GM12878 (cell line): ENCODE measurements around the gene EPN1. TPM values are rescaled to one million over a fixed set of nuclear protein-coding genes. Genes with fewer than 3 reads are reported as not detected.

Source experiments
- ATAC-seq: fragments of 200-7000 bp; cut with Tn5 transposase; 3 replicates; pipeline ENCODE4 v1.9.1; 2020; ENCODE audit warnings: mild to moderate bottlenecking, moderate library complexity
- BruUV-seq: library from RNA; stranded (reverse); fragments of 400-500 nt; replicated peaks from 2 replicates; lab custom pipeline; 2021; lab: Mats Ljungman, UMichigan
- CTCF ChIA-PET: fragments of 300-600 bp; sonication (Branson Sonifier 250); formaldehyde crosslinking; extraction: SDS; loops from one replicate; lab custom pipeline; 2021; ENCODE audit warnings: inconsistent platforms; lab: Yijun Ruan, JAX
- POLR2A ChIA-PET: fragments of 350-600 bp; formaldehyde crosslinking; extraction: SDS; loops from one replicate; lab custom pipeline; 2021; ENCODE audit warnings: inconsistent platforms; lab: Charles Lee
- RAD21 ChIA-PET: fragments of 300-600 bp; sonication (Branson Sonifier 250); formaldehyde crosslinking; loops from one replicate; lab custom pipeline; 2023; ENCODE audit warnings: antibody characterized with exemption; ENCODE audit not compliant: unreplicated experiment; lab: Charles Lee
- SMC1A ChIA-PET: fragments of 300-600 bp; sonication (Branson Sonifier 250); formaldehyde crosslinking; loops from one replicate; lab custom pipeline; 2023; ENCODE audit not compliant: unreplicated experiment, uncharacterized antibody; lab: Charles Lee
- DNase-seq: peaks from one replicate; pipeline ENCODE4 v3.0.0-alpha.2; 2011; ENCODE audit warnings: low read depth, low spot score
- FAIRE-seq: peaks from 3 replicates; lab custom pipeline; 2011; peaks lifted over from hg19 to GRCh38; lab: Jason Lieb, UNC
- H2AFZ ChIP-seq: 2 replicates; pipeline ENCODE4 v1.6.0; 2011; ENCODE audit warnings: low read depth, low read length, control low read depth; ENCODE audit not compliant: control insufficient read depth
- H3K27ac ChIP-seq: 2 replicates; pipeline ENCODE4 v1.5.1; 2011; ENCODE audit warnings: control low read depth; ENCODE audit not compliant: control insufficient read depth, insufficient read depth
- H3K27me3 ChIP-seq, 2 experiments: replicated peaks in 1 of 2; 2 replicates each; pipeline versions ENCODE4 v1.6.0 to v1.6.1; 2011; ENCODE audit warnings: low read length in 1 of 2; ENCODE audit not compliant: control insufficient read depth in 2 of 2, insufficient read depth in 2 of 2
- H3K36me3 ChIP-seq, 2 experiments: 2 replicates each; pipeline ENCODE4 v1.5.1; 2011; ENCODE audit warnings: low read length in 1 of 2; ENCODE audit not compliant: control insufficient read depth in 2 of 2, insufficient read depth in 2 of 2
- H3K4me1 ChIP-seq: 2 replicates; pipeline ENCODE4 v1.6.1; 2011; ENCODE audit warnings: mild to moderate bottlenecking, low read length, moderate library complexity, mixed read lengths; ENCODE audit not compliant: control insufficient read depth, insufficient read depth
- H3K4me2 ChIP-seq: 2 replicates; pipeline ENCODE4 v1.6.0; 2011; ENCODE audit warnings: control low read depth; ENCODE audit not compliant: control insufficient read depth, insufficient read depth
- H3K4me3 ChIP-seq: fragments of 200-600 bp; sonication (generic); 2 replicates; pipeline ENCODE4 v1.5.1; 2016
- H3K79me2 ChIP-seq: 2 replicates; pipeline ENCODE4 v1.6.0; 2011; ENCODE audit warnings: low read length; ENCODE audit not compliant: control insufficient read depth, insufficient read depth
- H3K9ac ChIP-seq: 2 replicates; pipeline ENCODE4 v1.8.0; 2011; ENCODE audit warnings: low read length, control low read depth, mixed read lengths; ENCODE audit not compliant: control insufficient read depth, insufficient read depth
- H3K9me3 ChIP-seq: replicated peaks from 3 replicates; pipeline ENCODE4 v1.5.1; 2011; ENCODE audit warnings: mild to moderate bottlenecking, low read length; ENCODE audit not compliant: control insufficient read depth, insufficient read depth
- H4K20me1 ChIP-seq: 2 replicates; pipeline ENCODE4 v1.6.0; 2011; ENCODE audit not compliant: control insufficient read depth, insufficient read depth
- CBX5 ChIP-seq: sonication (generic); IDR thresholded peaks from 2 replicates; pipeline ENCODE4 v1.6.1; 2016; ENCODE audit warnings: low read depth, moderate library complexity, mild to moderate bottlenecking, inconsistent platforms
- CHD4 ChIP-seq: fragments of 200-600 bp; sonication (generic); IDR thresholded peaks from 2 replicates; pipeline ENCODE4 v1.6.1; 2016; ENCODE audit warnings: mild to moderate bottlenecking
- MEF2B ChIP-seq: fragments of 450-650 bp; IDR thresholded peaks from 2 replicates; pipeline ENCODE4 v1.6.1; 2018; ENCODE audit warnings: mild to moderate bottlenecking, moderate library complexity; ENCODE audit not compliant: partially characterized antibody, poor library complexity, severe bottlenecking
- RB1 ChIP-seq: fragments of 450-650 bp; formaldehyde crosslinking; IDR thresholded peaks from 2 replicates; pipeline ENCODE4 v1.6.1; 2017; ENCODE audit warnings: mild to moderate bottlenecking, borderline replicate concordance
- YY1 ChIP-seq: IDR thresholded peaks from 2 replicates; pipeline ENCODE4 v1.6.1; 2011; ENCODE audit warnings: low read depth, mild to moderate bottlenecking, low read length
- ZNF24 ChIP-seq: fragments of 450-650 bp; IDR thresholded peaks from 2 replicates; pipeline ENCODE4 v1.6.1; 2017; ENCODE audit warnings: antibody characterized with exemption, mild to moderate bottlenecking
- WGBS: methylation state at CpG from one replicate; pipeline ENCODE4 v1.1.6; 2016; ENCODE audit warnings: low lambda C conversion rate; ENCODE audit not compliant: insufficient replicate concordance, insufficient coverage; ENCODE audit errors: missing lambda C conversion rate; 5-methylcytosine and 5-hydroxymethylcytosine counted together
- in situ Hi-C: fragments of 300-500 bp; cut with MboI; formaldehyde crosslinking; loops from 9 replicates; pipeline ENCODE4 v1.14.3; 2018; ENCODE audit warnings: mixed read lengths
- intact Hi-C: fragments of 100-400 bp; cut with micrococcal nuclease; formaldehyde crosslinking; loops from one replicate; pipeline ENCODE4 v1.14.2; 2022; ENCODE audit not compliant: unreplicated experiment
- polyA plus RNA-seq, 11 experiments: library from polyadenylated mRNA; depleted of rRNA in 4 of 11; unstranded in 6 of 11; stranded (reverse) in 5 of 11; fragments of >200 nt; fragmentation: Nextera tagmentation in 4 of 11; fragmentation: Illumina TruSeq in 1 of 11; extraction: Ambion mirVana in 4 of 11; extraction: Trizol in 1 of 11; gene quantifications; 1 replicate in 1 of 11; 2 replicates in 10 of 11; pipeline versions ENCODE4 v1.2.1 to v1.2.3, GENCODE V29; 2011 to 2016; ENCODE audit warnings: inconsistent platforms in 2 of 11, missing spikeins in 2 of 11, low read depth in 1 of 11
- total RNA-seq, 4 experiments: library from RNA; depleted of rRNA in 3 of 4; stranded (reverse); fragments of >200 nt in 3 of 4; fragmentation: Illumina TruSeq in 1 of 4; extraction: Trizol in 1 of 4; gene quantifications; 2 replicates each; pipeline versions ENCODE4 v1.2.1 to v1.2.3, GENCODE V29; 2013 to 2021
- TF ChIP-seq, protein P1 (sequence below): fragments of 450-650 bp; IDR thresholded peaks from 2 replicates; pipeline ENCODE4 v1.6.1; 2017; ENCODE audit warnings: mild to moderate bottlenecking, moderate library complexity
- TF ChIP-seq, protein P2 (sequence below): IDR thresholded peaks from 2 replicates; pipeline ENCODE4 v1.6.1; 2012; ENCODE audit warnings: low read length, inconsistent platforms
- TF ChIP-seq, protein P3 (sequence below): fragments of 150-350 bp; IDR thresholded peaks from 2 replicates; pipeline ENCODE4 v1.6.1; 2016; ENCODE audit warnings: low read depth, low read length

EPN1 gene
- total and polyA plus RNA-seq, 10 of the 15 experiments (the other 5 are each of a cell fraction or from before 2014, with no cell fraction given) = 0.11 to 88.5 (median 10.6) TPM

DNA sequence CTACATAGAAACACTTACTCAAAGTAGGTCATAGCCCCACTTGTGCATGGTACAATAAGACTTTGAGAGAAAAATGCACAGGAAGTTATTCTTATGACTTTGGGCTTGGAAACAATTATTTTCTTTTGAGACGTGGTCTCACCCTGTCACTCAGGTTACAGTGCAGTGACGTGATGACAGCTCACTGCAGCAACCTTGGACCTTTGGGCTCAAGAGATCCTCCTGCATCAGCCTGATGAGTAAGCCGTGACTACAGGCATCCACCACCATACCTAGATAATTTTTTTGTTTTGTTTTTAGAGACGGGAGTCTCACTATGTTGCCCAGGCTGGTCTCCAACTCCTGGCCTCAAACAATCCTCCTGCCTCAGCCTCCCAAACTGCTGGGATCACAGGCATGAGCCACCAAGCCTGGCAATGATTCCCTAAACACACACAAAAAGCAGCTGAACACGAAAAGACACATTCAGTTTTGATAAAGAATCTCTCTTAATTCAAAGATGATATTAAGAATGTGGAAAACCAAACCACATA is 45.3 kb downstream of the EPN1 start (continued):
- TF ChIP-seq, protein P1, sequence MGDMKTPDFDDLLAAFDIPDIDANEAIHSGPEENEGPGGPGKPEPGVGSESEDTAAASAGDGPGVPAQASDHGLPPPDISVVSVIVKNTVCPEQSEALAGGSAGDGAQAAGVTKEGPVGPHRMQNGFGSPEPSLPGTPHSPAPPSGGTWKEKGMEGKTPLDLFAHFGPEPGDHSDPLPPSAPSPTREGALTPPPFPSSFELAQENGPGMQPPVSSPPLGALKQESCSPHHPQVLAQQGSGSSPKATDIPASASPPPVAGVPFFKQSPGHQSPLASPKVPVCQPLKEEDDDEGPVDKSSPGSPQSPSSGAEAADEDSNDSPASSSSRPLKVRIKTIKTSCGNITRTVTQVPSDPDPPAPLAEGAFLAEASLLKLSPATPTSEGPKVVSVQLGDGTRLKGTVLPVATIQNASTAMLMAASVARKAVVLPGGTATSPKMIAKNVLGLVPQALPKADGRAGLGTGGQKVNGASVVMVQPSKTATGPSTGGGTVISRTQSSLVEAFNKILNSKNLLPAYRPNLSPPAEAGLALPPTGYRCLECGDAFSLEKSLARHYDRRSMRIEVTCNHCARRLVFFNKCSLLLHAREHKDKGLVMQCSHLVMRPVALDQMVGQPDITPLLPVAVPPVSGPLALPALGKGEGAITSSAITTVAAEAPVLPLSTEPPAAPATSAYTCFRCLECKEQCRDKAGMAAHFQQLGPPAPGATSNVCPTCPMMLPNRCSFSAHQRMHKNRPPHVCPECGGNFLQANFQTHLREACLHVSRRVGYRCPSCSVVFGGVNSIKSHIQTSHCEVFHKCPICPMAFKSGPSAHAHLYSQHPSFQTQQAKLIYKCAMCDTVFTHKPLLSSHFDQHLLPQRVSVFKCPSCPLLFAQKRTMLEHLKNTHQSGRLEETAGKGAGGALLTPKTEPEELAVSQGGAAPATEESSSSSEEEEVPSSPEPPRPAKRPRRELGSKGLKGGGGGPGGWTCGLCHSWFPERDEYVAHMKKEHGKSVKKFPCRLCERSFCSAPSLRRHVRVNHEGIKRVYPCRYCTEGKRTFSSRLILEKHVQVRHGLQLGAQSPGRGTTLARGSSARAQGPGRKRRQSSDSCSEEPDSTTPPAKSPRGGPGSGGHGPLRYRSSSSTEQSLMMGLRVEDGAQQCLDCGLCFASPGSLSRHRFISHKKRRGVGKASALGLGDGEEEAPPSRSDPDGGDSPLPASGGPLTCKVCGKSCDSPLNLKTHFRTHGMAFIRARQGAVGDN = no peak

DNA sequence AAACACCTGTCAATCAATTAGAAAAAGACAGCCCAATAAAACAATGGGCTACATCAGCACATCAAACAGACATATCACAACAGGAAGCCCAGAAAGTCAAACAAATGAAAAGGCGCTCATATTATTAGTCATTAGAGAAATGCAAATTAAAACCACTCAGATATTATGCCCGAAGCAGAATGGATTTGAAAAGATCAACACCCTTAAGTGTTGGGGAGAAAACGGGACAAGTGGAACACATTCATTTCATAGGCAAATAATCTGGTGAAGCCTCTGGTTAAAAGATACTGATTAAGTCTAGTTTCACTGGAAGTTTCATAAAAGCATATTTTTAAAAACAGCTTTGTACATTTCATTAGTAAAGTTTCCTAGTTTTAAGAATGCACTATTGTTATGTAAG is 45.8 kb downstream of the EPN1 start:
- H3K4me1 ChIP-seq = no peaks in the 10 kb centered on the region
- H3K4me2 ChIP-seq = no peak overlapping the region
- DNase-seq = no peak
- FAIRE-seq = no peak
- no peaks in the 10 kb centered on the region for H3K79me2 ChIP-seq
- no peak for ATAC-seq
- no TSS peak for BruUV-seq
- 0% methylated on average over 3 of the region's 3 CpGs for WGBS
- no peak overlapping the region for H3K4me3 ChIP-seq
- H4K20me1 ChIP-seq = no peaks in the 10 kb centered on the region
- intact Hi-C loops = no loop called here
- no peak overlapping the region for H3K27ac ChIP-seq
- POLR2A ChIA-PET = no interaction called here
- SMC1A ChIA-PET = no interaction called here
- H3K9me3 ChIP-seq = no peaks in the 10 kb centered on the region; the same call in 2 of the 3 replicates
- in situ Hi-C loops = no loop called here
- H3K9ac ChIP-seq = no peak overlapping the region
- CTCF ChIA-PET = no interaction called here
- H2AFZ ChIP-seq = no peak overlapping the region
- H3K36me3 ChIP-seq = no peaks in the 10 kb centered on the region
- H3K27me3 ChIP-seq = no peaks in the 10 kb centered on the region
- RAD21 ChIA-PET = no interaction called here
- TF ChIP-seq RB1 = no peak
- TF ChIP-seq CHD4 = no peak
- no peak for TF ChIP-seq MEF2B
- no peak for TF ChIP-seq YY1
- TF ChIP-seq ZNF24 = no peak
- TF ChIP-seq, protein P2, sequence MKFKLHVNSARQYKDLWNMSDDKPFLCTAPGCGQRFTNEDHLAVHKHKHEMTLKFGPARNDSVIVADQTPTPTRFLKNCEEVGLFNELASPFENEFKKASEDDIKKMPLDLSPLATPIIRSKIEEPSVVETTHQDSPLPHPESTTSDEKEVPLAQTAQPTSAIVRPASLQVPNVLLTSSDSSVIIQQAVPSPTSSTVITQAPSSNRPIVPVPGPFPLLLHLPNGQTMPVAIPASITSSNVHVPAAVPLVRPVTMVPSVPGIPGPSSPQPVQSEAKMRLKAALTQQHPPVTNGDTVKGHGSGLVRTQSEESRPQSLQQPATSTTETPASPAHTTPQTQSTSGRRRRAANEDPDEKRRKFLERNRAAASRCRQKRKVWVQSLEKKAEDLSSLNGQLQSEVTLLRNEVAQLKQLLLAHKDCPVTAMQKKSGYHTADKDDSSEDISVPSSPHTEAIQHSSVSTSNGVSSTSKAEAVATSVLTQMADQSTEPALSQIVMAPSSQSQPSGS = no peak
- no peak for TF ChIP-seq CBX5
- TF ChIP-seq, protein P1 = no peak
- TF ChIP-seq, protein P3, sequence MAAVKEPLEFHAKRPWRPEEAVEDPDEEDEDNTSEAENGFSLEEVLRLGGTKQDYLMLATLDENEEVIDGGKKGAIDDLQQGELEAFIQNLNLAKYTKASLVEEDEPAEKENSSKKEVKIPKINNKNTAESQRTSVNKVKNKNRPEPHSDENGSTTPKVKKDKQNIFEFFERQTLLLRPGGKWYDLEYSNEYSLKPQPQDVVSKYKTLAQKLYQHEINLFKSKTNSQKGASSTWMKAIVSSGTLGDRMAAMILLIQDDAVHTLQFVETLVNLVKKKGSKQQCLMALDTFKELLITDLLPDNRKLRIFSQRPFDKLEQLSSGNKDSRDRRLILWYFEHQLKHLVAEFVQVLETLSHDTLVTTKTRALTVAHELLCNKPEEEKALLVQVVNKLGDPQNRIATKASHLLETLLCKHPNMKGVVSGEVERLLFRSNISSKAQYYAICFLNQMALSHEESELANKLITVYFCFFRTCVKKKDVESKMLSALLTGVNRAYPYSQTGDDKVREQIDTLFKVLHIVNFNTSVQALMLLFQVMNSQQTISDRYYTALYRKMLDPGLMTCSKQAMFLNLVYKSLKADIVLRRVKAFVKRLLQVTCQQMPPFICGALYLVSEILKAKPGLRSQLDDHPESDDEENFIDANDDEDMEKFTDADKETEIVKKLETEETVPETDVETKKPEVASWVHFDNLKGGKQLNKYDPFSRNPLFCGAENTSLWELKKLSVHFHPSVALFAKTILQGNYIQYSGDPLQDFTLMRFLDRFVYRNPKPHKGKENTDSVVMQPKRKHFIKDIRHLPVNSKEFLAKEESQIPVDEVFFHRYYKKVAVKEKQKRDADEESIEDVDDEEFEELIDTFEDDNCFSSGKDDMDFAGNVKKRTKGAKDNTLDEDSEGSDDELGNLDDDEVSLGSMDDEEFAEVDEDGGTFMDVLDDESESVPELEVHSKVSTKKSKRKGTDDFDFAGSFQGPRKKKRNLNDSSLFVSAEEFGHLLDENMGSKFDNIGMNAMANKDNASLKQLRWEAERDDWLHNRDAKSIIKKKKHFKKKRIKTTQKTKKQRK = no peak
